SHP77 treated with DMSO at 0.1 percent for 48 hours (cell line): ENCODE measurements around the gene PTPRO.

ENCODE experiments used
- DNase-seq: peaks from one replicate; lab custom pipeline; 2025; lab: John Stamatoyannopoulos, UW

Gene PTPRO

DNA sequence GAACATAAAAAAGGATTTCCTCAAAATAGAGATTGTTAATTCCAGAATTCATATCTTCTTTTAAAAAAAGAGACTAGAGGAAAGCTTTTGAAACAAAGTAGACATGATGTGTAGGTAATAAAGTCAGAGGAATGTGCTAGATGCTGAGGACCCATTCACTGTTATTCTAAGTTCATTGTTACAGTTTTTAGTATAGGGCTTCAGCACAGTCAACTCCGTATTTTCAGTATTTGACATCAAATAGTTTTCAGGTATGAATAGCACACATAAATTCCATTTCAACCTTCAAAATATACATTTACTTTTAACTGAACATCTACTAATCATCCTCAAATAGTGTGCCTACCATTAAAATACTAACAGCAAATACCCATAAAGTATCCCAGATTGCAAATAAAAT, 239.1 kb downstream of the PTPRO start:
- DNase-seq: no peak

DNA sequence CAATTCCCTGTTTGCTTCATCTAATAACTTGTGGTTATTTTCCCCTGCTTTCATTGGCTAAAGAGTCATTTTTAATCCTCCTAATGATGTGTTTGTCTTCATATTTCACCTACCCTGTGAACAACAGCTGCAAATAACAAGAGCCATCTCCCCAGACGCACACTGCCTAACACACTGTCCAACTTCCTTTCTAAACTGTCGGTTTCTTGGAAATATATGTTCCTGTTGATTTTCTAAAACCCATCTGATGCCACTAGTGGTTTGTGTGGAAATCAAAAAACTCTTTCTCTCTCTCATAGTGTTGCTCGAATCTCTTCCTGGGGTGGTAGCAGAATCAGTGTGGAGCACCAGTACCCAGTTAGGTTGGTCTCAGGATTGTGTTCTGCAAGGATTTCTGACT, 240.0 kb downstream of the PTPRO start:
- DNase-seq: no peak

DNA sequence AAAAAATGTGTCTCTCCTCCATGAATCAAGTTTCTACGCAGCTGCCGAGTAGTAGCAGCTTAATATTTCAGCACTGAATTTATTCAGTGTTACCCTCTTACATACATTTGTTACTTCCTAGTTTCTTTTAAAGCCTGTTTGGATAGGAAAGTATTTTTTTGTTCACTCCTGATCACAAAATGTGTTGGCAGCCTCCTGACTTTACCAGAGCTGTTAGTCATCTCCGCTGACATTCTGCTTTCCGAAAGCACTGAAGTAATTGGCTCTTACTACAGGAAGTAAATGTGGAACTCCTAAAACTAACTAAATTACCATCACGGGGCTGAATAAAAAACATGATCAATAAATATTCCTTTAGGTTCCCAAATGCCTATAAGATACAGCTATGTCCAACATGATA, 241.4 kb downstream of the PTPRO start:
- no peak for DNase-seq

DNA sequence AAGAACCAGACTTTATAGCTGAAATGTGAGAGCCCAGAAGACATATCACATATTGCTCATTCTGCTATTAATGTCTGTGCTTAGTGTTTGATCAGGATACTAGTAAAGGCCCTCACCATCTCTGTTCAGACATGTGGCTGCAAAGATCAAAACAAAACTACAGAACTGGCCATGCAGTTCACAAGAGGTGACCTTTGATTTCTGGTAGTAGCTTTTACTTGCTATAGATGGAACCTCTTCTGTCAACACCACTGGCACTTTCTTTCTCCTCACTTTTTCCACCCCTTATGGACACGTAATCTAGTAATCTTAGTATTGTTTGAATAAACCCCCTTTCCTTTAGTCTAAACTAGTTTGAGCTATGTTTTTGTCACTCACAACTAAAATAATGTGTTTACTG, 252.0 kb downstream of the PTPRO start:
- DNase-seq: no peak

DNA sequence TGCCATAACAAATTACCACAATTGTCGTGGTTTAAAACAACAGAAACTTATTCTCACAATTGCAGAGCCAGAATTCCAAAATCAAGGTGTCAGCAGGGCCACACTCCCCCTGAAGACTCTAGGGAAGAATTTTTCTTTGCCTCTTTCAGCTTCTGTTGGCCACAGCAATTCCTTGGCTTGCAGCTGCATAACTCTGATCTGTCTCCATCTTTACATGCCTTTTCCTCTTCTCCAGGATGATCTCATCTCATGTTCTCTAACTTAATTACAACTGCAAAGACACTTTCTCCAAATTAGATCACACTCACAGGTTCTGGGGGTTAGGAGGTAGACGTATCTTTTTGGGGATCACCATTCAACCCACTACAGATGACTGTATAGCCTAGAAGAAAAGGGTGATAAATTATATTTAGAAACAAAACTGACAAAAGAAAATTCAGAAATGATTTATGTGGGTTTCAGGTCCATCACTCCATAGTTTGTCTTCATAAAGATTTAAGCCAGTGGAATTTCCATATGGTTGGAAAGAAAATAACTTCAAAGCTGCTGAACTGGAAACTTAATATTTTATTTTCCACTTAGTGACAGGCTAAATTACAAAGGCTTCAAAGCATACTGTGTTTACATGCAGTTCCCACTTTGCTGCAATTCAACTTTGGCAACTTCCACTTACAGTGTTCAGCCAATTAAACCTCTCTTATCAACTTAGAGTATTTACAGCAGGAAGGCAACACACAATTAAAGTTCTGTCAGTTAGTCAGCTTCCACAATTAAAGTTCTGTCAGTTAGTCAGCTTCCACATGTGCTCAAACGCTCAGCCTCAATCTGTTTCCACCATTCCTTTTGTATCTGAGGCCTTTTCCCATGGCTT, 253.6 kb downstream of the PTPRO start:
- no peak for DNase-seq

DNA sequence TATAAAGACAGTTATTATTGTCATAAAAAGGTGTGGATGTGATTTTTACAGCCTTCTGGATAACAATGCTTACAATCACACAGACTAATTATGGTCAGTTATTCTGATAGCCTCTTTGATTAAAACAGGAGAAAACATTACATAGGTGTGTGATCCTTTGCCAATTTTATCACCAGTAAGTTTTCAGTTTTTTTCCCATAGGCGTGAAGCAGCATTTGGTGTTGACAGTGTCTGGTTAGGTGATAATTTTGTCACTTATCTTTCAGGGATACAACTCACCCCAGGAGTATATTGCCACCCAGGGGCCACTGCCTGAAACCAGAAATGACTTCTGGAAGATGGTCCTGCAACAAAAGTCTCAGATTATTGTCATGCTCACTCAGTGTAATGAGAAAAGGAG, 258.1 kb downstream of the PTPRO start:
- no peak for DNase-seq

DNA sequence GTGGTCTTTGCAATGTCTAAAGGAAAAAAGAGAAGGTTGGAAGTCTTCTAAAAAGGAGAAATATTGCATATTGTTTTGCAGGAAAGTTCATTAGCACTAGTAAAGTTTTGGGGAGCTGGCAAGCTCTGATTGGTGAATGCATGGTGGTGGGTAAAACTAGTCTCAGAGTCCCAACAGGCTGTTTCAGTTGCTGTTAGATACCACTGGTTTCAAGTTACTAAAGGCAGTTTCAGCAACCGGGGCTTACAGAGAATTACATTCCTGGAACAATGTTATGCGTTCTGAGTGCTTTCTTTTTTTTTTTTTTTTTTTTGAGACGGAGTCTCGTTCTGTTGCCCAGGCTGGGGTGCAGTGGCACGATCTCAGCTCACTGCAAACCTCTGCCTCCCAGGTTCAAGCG, 258.7 kb downstream of the PTPRO start:
- no peak for DNase-seq

DNA sequence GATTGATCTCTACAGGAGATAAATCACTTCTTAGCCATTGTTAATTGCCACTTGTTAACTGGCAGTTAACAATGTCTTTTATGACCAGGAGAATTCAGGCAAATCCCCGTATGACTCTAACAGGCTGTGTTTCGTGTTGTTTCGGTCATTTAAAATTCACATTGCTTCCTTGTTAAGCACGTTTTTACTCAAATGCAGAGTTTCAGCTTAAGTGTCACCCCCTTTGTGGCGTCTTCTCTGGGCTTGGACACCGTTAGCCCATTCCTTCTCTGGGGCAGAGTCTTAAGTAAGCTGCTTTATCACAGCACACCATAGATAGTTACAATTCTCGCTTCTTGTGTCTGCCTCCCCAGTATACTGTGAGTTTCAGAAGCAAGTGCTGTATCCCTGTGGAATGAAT, 261.5 kb downstream of the PTPRO start:
- DNase-seq: no peak

DNA sequence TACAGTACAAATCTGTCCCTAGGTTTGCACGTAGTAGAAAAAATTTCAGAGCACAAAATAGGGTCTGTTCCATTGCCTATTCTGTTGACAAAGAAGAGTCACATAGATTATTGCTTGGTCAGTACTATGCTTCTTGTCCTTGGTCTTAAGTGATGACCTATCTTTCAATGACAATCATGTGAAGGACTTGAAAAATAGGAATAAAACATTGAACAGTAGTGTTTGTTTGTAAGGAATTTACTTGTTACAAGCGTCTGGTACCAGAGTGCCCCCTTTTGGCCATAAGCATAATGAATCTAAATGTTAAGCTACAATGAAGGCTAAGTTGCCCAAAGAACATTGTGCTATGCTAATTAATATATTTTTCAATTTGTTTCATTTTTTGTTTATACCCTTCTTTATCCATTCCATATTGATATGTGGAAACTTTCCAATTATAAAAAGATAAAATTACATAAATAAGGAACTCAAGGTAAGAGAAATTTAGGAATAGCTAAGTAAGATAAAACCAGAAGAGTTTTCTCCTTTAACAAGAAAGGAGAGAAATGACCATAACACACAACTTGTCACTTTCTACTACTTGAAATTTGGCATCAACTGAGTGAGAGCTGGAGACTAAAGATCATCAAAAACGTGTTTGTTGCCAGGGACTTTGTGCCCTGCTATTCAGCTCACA, 262.2 kb downstream of the PTPRO start:
- no peak for DNase-seq

DNA sequence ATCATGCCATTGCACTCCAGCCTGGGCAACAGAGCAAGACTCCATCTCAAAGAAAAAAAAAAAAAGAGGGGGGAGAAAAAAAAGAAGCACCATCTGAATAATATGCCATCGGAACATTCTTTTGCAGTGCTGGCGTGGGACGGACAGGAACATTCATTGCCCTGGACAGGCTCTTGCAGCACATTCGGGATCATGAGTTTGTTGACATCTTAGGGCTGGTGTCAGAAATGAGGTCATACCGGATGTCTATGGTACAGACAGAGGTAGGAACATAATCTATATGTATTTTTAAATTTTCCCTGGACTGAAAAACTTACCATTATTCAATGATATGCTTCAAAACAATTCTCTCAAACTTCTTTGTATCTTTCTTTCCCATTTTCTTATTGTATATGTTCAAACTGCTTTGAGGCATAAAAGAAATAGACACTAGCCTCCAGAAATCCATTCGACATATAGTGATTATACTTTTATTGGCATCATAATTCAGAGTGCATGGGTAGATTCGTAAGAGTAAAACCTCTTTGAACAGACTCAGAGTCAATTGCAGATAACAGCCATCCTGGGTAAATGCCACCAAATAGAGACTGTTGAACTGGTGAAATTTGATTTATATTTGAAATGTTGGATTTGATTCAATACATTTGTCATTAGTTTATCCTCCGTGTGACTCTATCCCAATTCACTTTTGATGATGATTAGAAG, 267.2 kb downstream of the PTPRO start:
- DNase-seq: no peak

DNA sequence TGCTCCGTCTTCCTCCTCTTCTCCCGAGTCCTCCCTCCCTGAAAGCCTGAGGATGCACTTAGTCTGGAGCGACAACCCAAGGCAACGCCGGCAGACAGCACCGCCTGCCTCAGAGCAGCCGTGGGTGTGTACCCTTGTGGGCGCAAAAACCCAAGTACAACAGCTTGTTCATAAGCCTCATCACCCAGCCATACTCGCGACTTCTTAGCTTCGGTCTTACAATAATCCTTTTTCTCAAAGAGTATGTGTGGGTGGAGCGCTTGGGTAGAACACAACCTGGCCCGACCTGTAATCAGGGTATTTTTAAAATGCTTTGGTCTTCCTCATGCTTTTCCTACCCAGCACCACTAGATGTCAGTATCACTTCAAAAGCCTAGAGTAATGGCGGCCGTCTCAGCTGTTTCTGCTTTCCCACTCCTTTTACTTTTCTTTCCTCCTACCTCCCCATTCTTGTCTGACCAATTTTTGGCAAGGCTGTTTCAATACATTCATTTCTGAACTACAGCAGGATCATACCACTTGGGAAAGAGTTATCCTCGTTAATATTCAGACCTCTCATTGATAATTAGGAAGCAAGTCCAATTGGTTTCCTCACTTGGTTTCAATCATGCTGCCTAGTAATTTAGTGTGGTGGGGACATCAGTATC, 268.0 kb downstream of the PTPRO start:
- DNase-seq: peak; percentile 6

DNA sequence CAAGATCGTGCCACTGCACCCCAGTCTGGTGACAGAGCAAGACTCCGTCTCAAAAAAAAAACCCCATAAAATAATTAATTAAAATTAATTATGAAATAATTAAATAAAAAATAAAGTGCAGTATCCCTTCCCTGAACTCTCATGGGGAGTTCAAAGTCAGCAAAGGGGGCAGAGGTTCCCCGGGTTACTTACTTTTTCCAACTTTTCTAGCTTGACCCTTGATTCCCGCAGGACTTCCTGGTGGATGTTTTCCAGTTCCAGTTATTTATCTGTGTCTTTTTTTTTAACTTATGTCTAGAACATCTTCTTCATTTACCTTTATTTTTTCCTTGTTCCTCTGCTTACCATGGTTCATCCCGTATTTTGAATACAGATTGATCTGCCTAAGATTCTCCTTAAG, 269.5 kb downstream of the PTPRO start:
- no peak for DNase-seq

DNA sequence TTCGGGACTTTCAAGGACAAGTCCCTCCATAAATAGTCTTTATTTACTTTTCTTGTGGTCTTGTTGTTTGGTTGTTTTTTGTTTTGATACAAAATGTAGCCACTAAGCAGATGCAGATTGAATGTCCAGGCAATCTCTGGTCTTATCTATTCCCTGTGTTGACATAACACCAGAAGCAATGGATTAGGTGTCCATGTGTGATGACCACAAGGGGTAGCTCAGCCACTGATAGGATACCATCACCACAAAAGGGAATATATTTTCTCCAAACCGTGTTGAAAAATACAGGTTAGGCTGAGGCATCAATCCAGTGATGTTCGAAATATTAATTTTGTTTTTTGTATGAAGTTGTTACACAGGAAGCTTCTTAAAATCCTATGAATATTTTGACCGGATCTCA, 270.6 kb downstream of the PTPRO start:
- DNase-seq: no peak

DNA sequence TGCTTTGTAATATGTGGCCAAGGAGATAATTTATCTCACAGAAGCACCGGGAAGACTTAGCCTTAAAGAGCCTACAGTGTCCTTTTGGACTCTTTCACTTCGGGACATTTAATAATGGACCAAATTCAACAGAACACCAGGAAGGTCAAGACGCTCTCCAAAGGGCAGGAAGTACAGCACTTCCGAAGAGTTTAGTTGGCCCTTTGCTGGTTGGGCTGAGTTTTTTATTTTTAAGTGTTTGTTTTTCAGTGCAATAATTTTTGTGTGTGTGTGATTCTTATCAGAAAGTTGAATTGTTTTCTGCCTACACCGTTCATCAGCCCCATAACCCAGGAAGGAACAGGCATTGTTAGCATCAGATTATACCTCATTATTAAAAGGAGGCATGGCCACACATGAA, 273.9 kb downstream of the PTPRO start:
- DNase-seq: no peak

DNA sequence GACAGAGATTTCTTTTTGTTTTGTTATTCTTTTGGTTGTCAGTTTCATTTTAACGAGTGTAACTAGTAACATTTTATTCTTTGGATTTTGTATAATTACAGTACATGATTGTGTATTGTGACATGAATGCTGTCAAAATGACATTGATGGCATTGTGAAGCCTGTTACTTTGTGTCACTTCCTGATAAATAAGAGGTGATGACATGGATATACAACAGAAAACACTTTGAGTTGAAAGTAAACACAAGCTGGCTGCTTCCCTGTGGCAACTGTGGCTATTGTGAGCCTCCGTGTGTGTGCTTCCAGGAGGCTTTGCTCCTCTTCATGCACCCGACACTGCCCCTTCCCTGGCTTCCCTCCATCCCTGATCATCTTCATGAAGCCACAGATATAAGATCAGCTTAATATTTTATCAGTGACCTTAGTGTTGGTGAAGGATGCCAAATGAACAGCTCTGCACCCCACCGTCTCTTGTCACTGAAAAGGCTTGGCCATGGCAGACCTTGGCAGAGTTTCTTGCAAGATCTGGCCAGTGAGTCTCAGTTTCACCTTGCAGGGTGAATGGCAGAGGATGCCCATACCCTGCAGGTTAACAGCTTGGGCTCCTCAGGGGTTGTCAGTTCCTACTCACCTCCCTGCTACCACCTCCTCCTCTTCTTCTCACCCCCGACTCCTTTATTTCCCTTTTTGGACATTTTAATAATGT, 275.0 kb downstream of the PTPRO start:
- DNase-seq: no peak

DNA sequence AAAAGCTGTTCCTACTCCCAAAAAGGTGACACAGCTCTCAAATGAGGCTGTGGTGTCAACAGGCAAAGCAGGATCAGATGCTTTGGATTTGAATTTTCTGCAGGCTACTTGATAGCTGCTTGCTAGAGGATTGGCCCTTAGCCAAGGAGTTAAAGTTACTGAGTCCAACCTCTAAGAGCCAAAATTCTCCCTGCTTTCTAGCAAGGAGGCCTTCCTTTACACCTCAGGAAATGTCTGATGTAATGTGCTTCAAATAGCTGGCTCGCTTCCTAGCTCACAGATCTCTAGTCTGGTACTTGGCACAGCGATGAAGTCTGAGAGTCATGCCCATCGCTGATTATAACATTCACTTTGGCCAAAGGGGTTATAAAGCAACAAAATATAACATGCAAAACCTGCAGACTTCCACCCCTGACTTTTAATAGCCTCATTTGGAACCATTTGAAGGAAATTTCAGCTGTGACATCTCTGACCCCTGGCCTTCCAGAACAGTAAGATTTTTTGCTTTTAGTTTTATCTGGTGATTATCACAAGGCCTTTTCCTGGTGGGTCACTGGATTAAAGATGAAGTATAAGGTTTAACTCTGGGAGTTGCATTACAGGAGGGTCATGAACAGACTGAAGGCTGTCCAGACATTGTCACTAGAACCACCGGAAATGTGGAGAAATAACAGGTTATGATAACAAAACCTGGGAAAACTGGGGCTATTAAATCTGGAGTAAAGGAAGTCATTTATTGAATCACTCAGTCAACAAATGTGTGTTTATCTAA, 277.1 kb downstream of the PTPRO start:
- DNase-seq: no peak

DNA sequence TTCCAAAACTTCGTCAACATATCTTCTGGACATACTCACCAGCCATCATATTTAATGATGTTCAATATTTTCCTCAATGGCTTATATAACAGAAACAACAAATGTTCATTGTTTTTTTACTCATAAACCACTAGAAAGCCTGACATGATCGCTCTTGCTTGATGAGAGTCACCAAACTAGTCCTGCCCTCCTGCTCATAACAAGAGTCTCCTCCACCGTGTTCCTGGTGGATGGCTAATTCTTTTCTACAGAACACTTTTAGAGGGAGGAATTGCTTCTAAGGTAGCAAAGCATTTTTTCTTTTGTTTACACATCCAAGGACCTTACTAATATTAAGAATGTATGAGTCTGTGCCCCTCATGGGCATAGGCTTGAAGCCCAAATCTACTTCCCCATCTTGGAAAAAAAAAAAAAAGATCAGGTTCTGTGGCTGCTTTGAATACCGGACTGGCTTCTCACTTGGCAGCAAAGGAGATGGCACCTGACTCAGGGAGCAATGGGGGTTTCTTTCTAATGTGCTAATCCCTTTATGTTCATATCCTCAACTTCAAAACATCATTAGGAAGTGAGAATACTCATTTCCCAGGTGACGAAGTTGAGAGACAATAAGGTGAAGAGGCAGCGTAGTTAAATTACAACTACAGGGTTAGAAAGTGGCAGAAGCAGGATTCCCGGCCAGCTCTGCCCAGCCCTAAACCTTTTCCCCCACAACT, 278.1 kb downstream of the PTPRO start:
- DNase-seq: no peak

DNA sequence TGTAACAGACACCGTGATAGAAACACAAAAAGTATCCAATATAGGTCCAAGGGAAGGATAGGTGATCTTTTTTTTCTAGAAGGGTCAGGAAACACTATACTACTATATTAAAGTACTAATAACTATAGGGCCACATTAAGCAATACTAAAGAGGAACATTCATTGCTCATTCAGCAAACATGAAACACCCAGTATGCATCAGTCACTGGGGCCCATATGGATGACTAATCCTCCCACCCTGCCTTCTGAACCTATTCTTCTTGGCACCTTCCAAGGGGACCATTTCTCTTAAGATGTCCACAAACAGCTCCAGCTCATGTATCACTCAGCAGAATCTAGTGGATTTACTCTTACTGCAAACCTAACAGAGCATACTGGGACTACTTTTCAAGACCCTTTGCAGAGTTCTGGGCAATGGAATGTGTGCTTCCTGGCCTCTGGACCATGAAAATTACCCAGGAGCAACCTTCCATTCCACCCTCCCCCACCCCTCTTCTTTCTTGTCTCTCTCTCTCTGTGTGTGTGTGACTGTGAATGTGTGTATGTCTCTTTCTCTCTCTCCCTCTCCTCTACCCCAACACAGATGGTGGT, 279.0 kb downstream of the PTPRO start:
- no peak for DNase-seq

DNA sequence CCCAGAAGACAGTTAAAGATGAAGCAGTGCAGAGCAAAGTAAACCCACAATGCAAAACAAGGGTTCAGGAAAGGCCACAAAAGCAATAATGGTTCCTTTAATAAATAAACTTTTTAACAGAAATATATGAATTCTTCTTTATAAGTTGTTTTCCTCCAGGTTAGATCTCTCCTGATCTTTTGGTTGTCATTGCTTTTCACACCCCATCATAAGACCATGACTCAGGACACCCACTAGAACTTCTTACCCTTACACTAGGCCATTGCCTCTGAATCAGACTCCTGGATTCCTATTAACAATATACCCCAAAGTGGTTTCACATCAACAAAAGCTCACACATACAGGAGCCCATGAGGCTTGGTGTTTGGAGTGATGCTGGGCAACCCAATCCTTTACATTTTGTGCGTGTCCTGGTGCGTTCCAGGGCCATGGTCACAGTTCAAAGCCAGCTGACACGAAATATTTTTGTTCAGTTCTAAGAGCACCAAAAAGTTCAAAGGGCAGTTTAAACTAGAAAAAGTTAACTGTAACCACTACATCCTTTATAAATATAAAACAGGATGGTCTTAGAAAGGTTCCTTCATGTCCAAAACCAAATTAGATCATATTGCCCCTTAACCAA, 279.9 kb downstream of the PTPRO start:
- no peak for DNase-seq
